ENCODE data around the gene GMDS.

The GMDS gene

DNA sequence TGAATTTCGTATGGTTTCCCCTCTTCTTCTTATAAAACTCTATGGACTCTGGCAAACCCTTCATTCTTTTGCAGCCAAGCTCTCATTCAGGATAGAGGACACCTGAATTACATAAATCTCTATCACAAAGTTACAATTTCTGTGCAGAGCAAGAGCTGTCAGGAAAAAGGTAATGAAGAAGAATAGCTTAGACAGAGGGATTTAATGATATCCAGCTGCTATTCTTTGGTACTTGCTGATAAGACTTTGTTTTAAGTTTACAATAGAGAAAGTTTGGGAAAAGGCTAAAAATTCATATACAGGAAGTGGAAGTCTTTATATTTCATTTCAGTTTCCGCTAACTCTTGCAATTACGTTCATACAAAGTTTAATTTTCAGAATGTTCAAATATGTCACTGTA is 408.7 kb downstream of the GMDS start:
- TF ChIP-seq, protein P1, sequence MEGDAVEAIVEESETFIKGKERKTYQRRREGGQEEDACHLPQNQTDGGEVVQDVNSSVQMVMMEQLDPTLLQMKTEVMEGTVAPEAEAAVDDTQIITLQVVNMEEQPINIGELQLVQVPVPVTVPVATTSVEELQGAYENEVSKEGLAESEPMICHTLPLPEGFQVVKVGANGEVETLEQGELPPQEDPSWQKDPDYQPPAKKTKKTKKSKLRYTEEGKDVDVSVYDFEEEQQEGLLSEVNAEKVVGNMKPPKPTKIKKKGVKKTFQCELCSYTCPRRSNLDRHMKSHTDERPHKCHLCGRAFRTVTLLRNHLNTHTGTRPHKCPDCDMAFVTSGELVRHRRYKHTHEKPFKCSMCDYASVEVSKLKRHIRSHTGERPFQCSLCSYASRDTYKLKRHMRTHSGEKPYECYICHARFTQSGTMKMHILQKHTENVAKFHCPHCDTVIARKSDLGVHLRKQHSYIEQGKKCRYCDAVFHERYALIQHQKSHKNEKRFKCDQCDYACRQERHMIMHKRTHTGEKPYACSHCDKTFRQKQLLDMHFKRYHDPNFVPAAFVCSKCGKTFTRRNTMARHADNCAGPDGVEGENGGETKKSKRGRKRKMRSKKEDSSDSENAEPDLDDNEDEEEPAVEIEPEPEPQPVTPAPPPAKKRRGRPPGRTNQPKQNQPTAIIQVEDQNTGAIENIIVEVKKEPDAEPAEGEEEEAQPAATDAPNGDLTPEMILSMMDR (IDR thresholded peaks at IDR 0.05; ENCODE audit: low read depth, low read length) = no peak
- DNase-seq (ENCODE audit: extremely low read depth, low read depth) = no peak

DNA sequence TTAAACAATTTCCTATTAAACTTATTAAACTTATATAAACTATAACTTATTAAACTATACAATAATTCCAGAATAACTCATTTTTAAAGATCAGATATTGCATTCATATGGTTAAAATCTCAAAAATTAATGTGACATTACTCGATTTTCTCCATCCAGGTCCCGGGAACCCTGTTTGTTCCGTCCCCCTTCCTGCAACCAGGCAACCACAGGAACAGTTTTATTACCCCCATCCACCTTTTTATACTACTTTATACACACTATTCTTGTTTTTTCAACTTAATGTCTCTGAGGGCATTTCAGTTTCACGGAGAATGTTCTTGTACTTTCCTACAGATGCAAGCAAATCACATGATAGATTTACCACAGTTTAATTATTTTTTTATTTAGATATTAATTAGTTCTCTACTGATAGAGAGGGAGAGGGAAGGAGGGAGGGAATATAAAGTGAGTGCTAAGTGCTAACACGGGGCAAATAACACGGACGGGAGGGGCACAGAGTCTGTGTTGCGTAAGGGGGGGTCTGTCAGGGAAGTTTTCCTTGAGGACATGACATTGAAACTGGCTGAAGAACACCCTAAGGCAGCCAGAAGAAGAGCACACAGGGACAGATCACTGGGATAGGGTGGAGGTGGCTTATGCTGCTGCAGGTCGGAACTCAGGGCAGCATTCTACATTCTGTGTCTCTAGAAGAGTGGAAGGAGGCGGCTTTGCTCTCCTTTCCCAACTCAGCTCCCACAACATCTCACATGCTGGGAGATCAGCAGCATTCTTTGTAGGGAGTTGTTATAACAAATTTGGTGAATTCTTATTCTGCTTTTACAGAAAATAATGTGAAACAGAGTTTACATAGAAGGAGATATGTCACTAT is 410.5 kb downstream of the GMDS start:
- DNase-seq (ENCODE audit: extremely low read depth, low read depth) = no peak
- TF ChIP-seq, protein P1 (IDR thresholded peaks at IDR 0.05; ENCODE audit: low read depth, low read length) = no peak

DNA sequence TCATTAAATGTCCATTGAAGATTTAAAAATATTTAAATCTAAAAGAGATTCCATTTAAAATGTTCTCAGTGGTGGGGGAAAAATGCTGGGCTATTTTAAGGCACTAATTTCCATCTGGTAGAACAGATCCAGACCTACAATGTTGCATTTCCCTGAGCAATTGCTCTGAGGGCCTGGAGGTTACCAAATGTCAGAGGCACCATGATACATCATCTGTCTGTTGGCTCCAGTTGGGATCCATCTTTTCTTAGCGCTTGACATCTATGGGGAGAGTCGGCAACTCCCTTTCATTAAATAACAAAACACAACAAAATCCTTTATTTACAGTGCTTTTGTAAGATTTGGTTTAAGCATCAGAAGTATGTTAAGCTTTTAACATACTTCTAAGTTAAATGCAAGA is 411.2 kb downstream of the GMDS start:
- no peak for DNase-seq (ENCODE audit: extremely low read depth, low read depth)
- TF ChIP-seq, protein P1 (IDR thresholded peaks at IDR 0.05; ENCODE audit: low read depth, low read length) = no peak

DNA sequence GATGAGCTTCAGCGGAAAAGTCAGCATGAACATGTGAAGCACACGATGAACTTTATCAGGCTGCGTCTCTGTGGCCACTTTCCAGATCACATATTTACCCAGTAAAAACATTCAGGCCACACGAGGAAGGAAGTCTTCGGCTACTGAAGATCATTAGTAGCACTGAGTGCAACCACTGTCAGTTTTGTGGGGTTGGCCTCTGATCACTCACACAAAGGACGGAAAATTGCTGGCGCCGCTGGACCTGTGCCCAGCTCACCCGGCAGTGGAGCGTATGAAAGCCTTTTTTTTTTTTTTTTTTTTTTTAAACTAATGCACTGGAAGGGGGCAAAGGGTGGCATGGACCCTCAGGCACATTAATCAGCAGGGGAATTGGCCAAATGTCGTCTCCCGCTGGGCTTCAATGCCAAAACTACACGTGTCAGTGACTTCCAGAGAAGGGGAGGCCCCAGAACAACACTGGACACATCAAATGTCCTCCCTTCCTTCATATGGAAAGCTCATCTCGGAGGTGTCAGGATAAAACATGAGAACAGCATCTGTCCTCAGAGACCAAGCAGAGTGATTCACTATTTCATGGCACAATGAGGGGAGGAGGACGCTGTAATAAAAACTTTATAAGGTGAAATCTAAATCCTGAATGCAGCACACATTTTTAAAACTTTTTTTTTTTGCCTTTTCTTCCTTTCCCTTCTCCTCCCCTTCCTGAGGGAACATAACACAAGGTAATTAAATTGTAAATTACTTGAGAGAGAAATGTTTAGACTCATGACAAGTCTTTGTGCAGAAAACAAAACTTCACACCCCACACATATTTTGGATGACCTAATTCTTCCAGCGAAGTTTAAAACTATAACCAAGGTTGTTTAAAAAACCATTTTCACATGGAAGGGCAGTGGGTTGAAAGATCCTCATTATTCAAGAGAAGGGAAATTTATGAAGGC is 412.3 kb downstream of the GMDS start:
- no peak for DNase-seq (ENCODE audit: extremely low read depth, low read depth)
- TF ChIP-seq, protein P1 (IDR thresholded peaks at IDR 0.05; ENCODE audit: low read depth, low read length) = no peak

DNA sequence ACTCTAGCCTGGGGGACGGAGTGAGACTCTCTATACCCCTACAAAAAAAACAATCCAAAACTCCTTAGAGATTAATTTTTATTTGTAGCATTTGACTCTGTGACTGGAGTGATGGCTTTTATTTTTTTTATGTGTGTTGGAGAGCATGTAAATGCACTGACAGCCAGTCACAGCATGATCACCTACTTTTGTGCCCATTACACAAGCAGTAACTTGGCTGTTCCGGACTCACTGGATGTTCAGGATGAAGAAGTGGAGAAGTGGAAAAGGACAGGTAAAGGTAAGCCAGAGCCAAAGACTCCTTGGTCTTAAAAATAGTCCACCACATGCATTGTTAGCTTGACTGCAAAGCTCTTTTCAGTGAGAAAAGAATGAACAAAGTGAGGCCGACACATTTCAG is 413.0 kb downstream of the GMDS start:
- TF ChIP-seq, protein P1 (IDR thresholded peaks at IDR 0.05; ENCODE audit: low read depth, low read length) = no peak
- no peak for DNase-seq (ENCODE audit: extremely low read depth, low read depth)

DNA sequence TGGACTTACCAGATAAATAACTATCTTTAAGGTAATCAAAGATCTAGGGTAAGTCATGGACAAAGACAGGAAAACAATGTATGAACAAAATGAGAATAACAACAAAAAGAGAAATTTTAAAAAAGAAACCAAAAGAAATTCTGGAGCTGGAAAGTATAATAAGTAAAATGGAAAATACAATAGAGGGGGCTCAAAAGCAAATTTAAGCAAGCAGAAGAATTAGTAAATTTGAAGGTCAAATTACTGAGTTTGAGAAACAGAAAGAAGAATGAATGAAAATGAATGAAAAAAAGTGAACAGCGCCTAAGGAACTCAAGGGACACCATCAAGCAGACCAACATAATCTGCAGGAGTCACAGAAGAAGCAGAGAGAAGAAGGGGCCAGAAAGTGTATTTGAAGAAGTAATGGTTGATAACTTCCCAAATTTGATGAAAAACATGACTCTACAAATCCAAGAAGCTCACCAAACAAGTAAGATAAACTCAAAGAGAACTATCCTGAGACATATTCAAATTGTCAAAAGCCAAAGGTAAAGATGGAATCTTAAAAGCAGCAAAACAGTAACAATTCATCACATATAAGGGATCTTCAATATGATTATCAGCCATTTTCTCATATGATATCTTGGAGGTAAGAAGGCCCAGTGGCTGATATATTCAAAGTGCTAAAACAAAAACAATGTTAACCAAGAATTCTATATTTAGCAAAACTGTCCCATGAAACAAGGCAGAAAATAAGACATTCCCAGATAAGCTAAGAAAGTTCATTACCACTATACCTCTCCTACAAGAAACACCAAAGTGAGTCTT is 417.2 kb downstream of the GMDS start:
- DNase-seq (ENCODE audit: extremely low read depth, low read depth) = no peak
- TF ChIP-seq, protein P1 (IDR thresholded peaks at IDR 0.05; ENCODE audit: low read depth, low read length) = no peak

Data from AG09319 (cell line).